CD4-positive, alpha-beta T cell (primary cell): ENCODE data around the gene PISD. TPM values are rescaled to one million over a fixed set of nuclear protein-coding genes. Genes with fewer than 3 reads are reported as not detected.

Experiments
- ATAC-seq: fragments of 200-7000 bp; cut with Tn5 transposase; one replicate; pipeline ENCODE4 v1.10.0; 2022; ENCODE audit warnings: mild to moderate bottlenecking; ENCODE audit not compliant: poor library complexity
- CTCF ChIA-PET: fragments of 350-600 bp; sonication (Branson Sonifier 250); formaldehyde crosslinking; loops from one replicate; lab custom pipeline; 2021; ENCODE audit warnings: antibody characterized with exemption, inconsistent platforms; lab: Charles Lee
- POLR2A ChIA-PET: fragments of 350-600 bp; sonication (Branson Sonifier 250); formaldehyde crosslinking; loops from one replicate; lab custom pipeline; 2021; ENCODE audit warnings: antibody characterized with exemption, inconsistent platforms; lab: Charles Lee
- DNase-seq, 14 experiments: peaks; one replicate each; pipeline ENCODE4 v3.0.0-alpha.2; 2013 to 2020; ENCODE audit warnings: mixed read lengths in 2 of 14
- H3K27ac ChIP-seq, 2 donors: one replicate each; pipeline versions ENCODE4 v1.5.1 to v1.7.0; 2013; ENCODE audit warnings: low read length in 2 of 2, low read depth in 1 of 2, mild to moderate bottlenecking in 1 of 2
- H3K27me3 ChIP-seq, 2 experiments: 1 replicate in 1 of 2; 2 replicates in 1 of 2; pipeline versions ENCODE4 v1.6.1 to v1.7.0; 2013; ENCODE audit warnings: low read length in 2 of 2, control low read depth in 1 of 2, mild to moderate bottlenecking in 1 of 2, moderate library complexity in 1 of 2; ENCODE audit not compliant: insufficient read depth in 2 of 2, control insufficient read depth in 1 of 2
- H3K36me3 ChIP-seq: one replicate; pipeline ENCODE4 v1.6.1; 2013; ENCODE audit warnings: low read length, control low read depth; ENCODE audit not compliant: insufficient read depth
- H3K4me1 ChIP-seq: one replicate; pipeline ENCODE4 v1.6.1; 2013; ENCODE audit warnings: low read length, control low read depth; ENCODE audit not compliant: insufficient read depth
- H3K4me3 ChIP-seq: one replicate; pipeline ENCODE4 v1.5.1; 2013; ENCODE audit warnings: mild to moderate bottlenecking, low read length, moderate library complexity
- H3K9me3 ChIP-seq, 2 experiments: 1 replicate in 1 of 2; 2 replicates in 1 of 2; pipeline versions ENCODE4 v1.6.1 to v1.7.0; 2013; ENCODE audit warnings: low read length in 2 of 2, mild to moderate bottlenecking in 2 of 2, control low read depth in 1 of 2, moderate library complexity in 1 of 2; ENCODE audit not compliant: control insufficient read depth in 1 of 2, insufficient read depth in 1 of 2
- H3K27ac Mint-ChIP-seq: one replicate; pipeline ENCODE4 v1.8.0; 2020; ENCODE audit warnings: mixed read lengths
- H3K27me3 Mint-ChIP-seq: one replicate; pipeline ENCODE4 v1.8.0; 2021; ENCODE audit warnings: mixed read lengths
- H3K36me3 Mint-ChIP-seq: one replicate; pipeline ENCODE4 v1.8.0; 2021; ENCODE audit warnings: low read depth, mixed read lengths
- H3K4me1 Mint-ChIP-seq: one replicate; pipeline ENCODE4 v1.8.0; 2021; ENCODE audit warnings: low read depth, mixed read lengths
- H3K4me3 Mint-ChIP-seq: one replicate; pipeline ENCODE4 v1.8.0; 2020; ENCODE audit warnings: mild to moderate bottlenecking, mixed read lengths
- H3K9me3 Mint-ChIP-seq: one replicate; pipeline ENCODE4 v1.8.0; 2020; ENCODE audit warnings: mixed read lengths
- CTCF ChIP-seq: fragments of 200-600 bp; IDR thresholded peaks from one replicate; pipeline ENCODE4 v1.8.0; 2022; ENCODE audit warnings: antibody characterized with exemption, mild to moderate bottlenecking
- intact Hi-C, 2 experiments: fragments of 100-400 bp; cut with DNase I in 1 of 2; cut with micrococcal nuclease in 1 of 2; formaldehyde crosslinking; loops; one replicate each; pipeline versions ENCODE4 v1.15.1 to v1.9.0; 2023 to 2025; cut with DNase I, micrococcal nuclease
- total RNA-seq, 174 experiments: library from RNA in 2 of 174; stranded (reverse) in 2 of 174; gene quantifications; one replicate each; pipeline ENCODE4 v1.2.3 and lab custom pipeline; 2021 to 2026

Gene PISD
- total RNA-seq, 2 experiments from 2014 or later, result 23.4 to 25.3 TPM

- Mint-ChIP-seq H3K9me3 (no peaks in the 10 kb centered on the region), H3K27ac (peak overlapping the region; percentile 94), H3K36me3 (no peaks in the 10 kb centered on the region), H3K27me3 (no peaks in the 10 kb centered on the region), H3K4me3 (peak overlapping the region; percentile 80), H3K4me1 (peaks cover 49% of the 10 kb centered on the region)
- no peak for TF ChIP-seq CTCF
- ChIA-PET POLR2A (interaction anchor here (1.2 to 1.8 kb wide), 3 partner anchors 9 to 48 kb away, joined by 4 to 21 read pairs (median 12); partner anchors contain the start of gene PISD), CTCF (interaction anchor here (0.5 kb wide), 1 partner anchor 35 kb away, joined by 3 read pairs; no protein-coding TSS in a partner anchor)
- ATAC-seq (no peak), DNase-seq (peak in 5 of 14 experiments; percentile 15 to 55 (median 28))
- intact Hi-C loops, result no loop called here
- peaks cover 70% of the 10 kb centered on the region for H3K4me1 ChIP-seq
- H3K36me3 ChIP-seq, result peaks cover under 1% of the 10 kb centered on the region
- no peaks in the 10 kb centered on the region for H3K27me3 ChIP-seq
- peak overlapping the region; percentile 85 to 91 for H3K27ac ChIP-seq
- H3K4me3 ChIP-seq, result peak overlapping the region; percentile 74
- no peaks in the 10 kb centered on the region for H3K9me3 ChIP-seq
Measured at GRCh38 chr22:31628969-31629708, 32.9 kb downstream of the PISD start.

GRCh38 chr22:31628362-31628761, 33.7 kb downstream of the PISD start:
- ATAC-seq (no peak), DNase-seq (no peak)
- ChIA-PET POLR2A (no interaction called here), CTCF (no interaction called here)
- H3K4me3 Mint-ChIP-seq, result peak overlapping the region; percentile 80
- intact Hi-C loops, result no loop called here
- no peaks in the 10 kb centered on the region for H3K9me3 Mint-ChIP-seq
- no peak overlapping the region for H3K4me3 ChIP-seq
- H3K9me3 ChIP-seq, result no peaks in the 10 kb centered on the region
- H3K27ac ChIP-seq, result peak overlapping the region; percentile 33 to 85
- peaks cover 66% of the 10 kb centered on the region for H3K4me1 ChIP-seq
- H3K27ac Mint-ChIP-seq, result peak overlapping the region; percentile 94
- H3K27me3 ChIP-seq, result no peaks in the 10 kb centered on the region
- H3K4me1 Mint-ChIP-seq, result peaks cover 43% of the 10 kb centered on the region
- TF ChIP-seq CTCF, result no peak
- peaks cover 5% of the 10 kb centered on the region for H3K36me3 ChIP-seq
- no peaks in the 10 kb centered on the region for H3K36me3 Mint-ChIP-seq
- no peaks in the 10 kb centered on the region for H3K27me3 Mint-ChIP-seq

- intact Hi-C loops, result no loop called here
- Mint-ChIP-seq H3K27me3 (no peaks in the 10 kb centered on the region), H3K4me1 (peaks cover 43% of the 10 kb centered on the region), H3K9me3 (no peaks in the 10 kb centered on the region), H3K4me3 (no peak overlapping the region), H3K36me3 (peaks cover under 1% of the 10 kb centered on the region), H3K27ac (peak overlapping the region; percentile 94)
- peak overlapping the region; percentile 33 to 85 for H3K27ac ChIP-seq
- peaks cover 66% of the 10 kb centered on the region for H3K4me1 ChIP-seq
- ChIA-PET POLR2A (no interaction called here), CTCF (no interaction called here)
- ATAC-seq, result no peak
- H3K27me3 ChIP-seq, result no peaks in the 10 kb centered on the region
- H3K4me3 ChIP-seq, result no peak overlapping the region
- H3K9me3 ChIP-seq, result no peaks in the 10 kb centered on the region
- H3K36me3 ChIP-seq, result peaks cover 11% of the 10 kb centered on the region
- no peak for TF ChIP-seq CTCF
- peak in 1 of 14 experiments; percentile 19 for DNase-seq
Measured at GRCh38 chr22:31627223-31627731, 34.7 kb downstream of the PISD start.
